ENCODE results near the gene UTP15.

GRCh38 chr5:73605223-73606087 is 39.9 kb downstream of the UTP15 start:
- no peak for TF ChIP-seq RFX5 (IDR thresholded peaks at IDR 0.05; ENCODE audit: low read depth, low read length)
- no peak for TF ChIP-seq POLR2A (IDR thresholded peaks at IDR 0.05; ENCODE audit: low read depth, low read length)
- no peak for TF ChIP-seq CTCF (conservative IDR thresholded peaks at IDR 0.05; ENCODE audit: low read depth, low read length)
- TF ChIP-seq RCOR1 (IDR thresholded peaks at IDR 0.05; ENCODE audit: insufficient replicate concordance, low read length) = no peak
- no peak for TF ChIP-seq FOS (IDR thresholded peaks at IDR 0.05; ENCODE audit: low read depth, low read length)
- no peak for TF ChIP-seq MAZ (IDR thresholded peaks at IDR 0.05; ENCODE audit: borderline replicate concordance, low read depth, low read length)
- no peak for TF ChIP-seq CEBPB (IDR thresholded peaks at IDR 0.05; ENCODE audit: low read depth, low read length)
- TF ChIP-seq BHLHE40 (IDR thresholded peaks at IDR 0.05; ENCODE audit: low read depth, low read length) = no peak
- TF ChIP-seq RAD21 (IDR thresholded peaks at IDR 0.05; ENCODE audit: low read length) = no peak
- TF ChIP-seq NFE2L2 (IDR thresholded peaks at IDR 0.05; ENCODE audit: low read depth, low read length) = no peak

All from IMR-90 (cell line).